OCI-LY7 (cell line): Measurements from ENCODE around the gene THSD7B. TPM values are rescaled to one million over a fixed set of nuclear protein-coding genes. Genes with fewer than 3 reads are reported as not detected.

Source experiments
- BruUV-seq: library from RNA; stranded (reverse); fragments of 400-500 nt; replicated peaks from 2 replicates; lab custom pipeline; 2021; lab: Mats Ljungman, UMichigan
- CTCF ChIA-PET: fragments of 300-600 bp; sonication (Branson Sonifier 250); formaldehyde crosslinking; loops from one replicate; lab custom pipeline; 2022; ENCODE audit warnings: antibody characterized with exemption; ENCODE audit not compliant: unreplicated experiment; lab: Charles Lee
- POLR2A ChIA-PET: fragments of 300-600 bp; sonication (Branson Sonifier 250); formaldehyde crosslinking; loops from one replicate; lab custom pipeline; 2022; ENCODE audit warnings: antibody characterized with exemption; lab: Charles Lee
- DNase-seq: peaks from one replicate; pipeline ENCODE4 v3.0.0-alpha.2; 2015; ENCODE audit warnings: low spot score
- H2AFZ ChIP-seq: fragments of 200-600 bp; sonication (generic), shearing (Covaris generic); 2 replicates; pipeline ENCODE4 v1.6.1; 2014; ENCODE audit warnings: mild to moderate bottlenecking, antibody characterized with exemption, low read length, moderate library complexity
- H3K27ac ChIP-seq: fragments of 200-600 bp; sonication (generic); 2 replicates; pipeline ENCODE4 v1.5.1; 2014; ENCODE audit warnings: mixed run types, low read depth, mild to moderate bottlenecking, moderate library complexity, low read length, inconsistent platforms; ENCODE audit not compliant: poor library complexity, severe bottlenecking
- H3K36me3 ChIP-seq: fragments of 200-600 bp; sonication (generic); 2 replicates; pipeline ENCODE4 v1.6.1; 2014; ENCODE audit warnings: mild to moderate bottlenecking, antibody characterized with exemption, low read length, moderate library complexity, mixed read lengths; ENCODE audit not compliant: insufficient read depth
- H3K4me1 ChIP-seq: fragments of 200-600 bp; sonication (generic); 2 replicates; pipeline ENCODE4 v1.5.1; 2014; ENCODE audit warnings: mild to moderate bottlenecking, low read length; ENCODE audit not compliant: insufficient read depth, poor library complexity, severe bottlenecking
- H3K4me2 ChIP-seq: fragments of 200-600 bp; sonication (generic); 2 replicates; pipeline ENCODE4 v1.6.1; 2014; ENCODE audit warnings: mild to moderate bottlenecking, low read length
- H3K4me3 ChIP-seq: fragments of 200-600 bp; sonication (generic); 2 replicates; pipeline ENCODE4 v1.5.1; 2014; ENCODE audit warnings: mild to moderate bottlenecking, low read depth, low read length; ENCODE audit not compliant: poor library complexity, severe bottlenecking
- H3K79me2 ChIP-seq: fragments of 200-600 bp; sonication (generic); 2 replicates; pipeline ENCODE4 v1.6.1; 2016; ENCODE audit warnings: low read depth, mild to moderate bottlenecking, low read length, moderate library complexity, mixed read lengths; ENCODE audit not compliant: insufficient read depth
- H3K9me2 ChIP-seq: fragments of 200-600 bp; sonication (generic); 2 replicates; pipeline ENCODE4 v1.6.1; 2016; ENCODE audit warnings: mild to moderate bottlenecking, low read length, mixed read lengths; ENCODE audit not compliant: insufficient read depth
- H3K9me3 ChIP-seq: fragments of 200-600 bp; sonication (generic); 2 replicates; pipeline ENCODE4 v1.6.1; 2014; ENCODE audit warnings: mild to moderate bottlenecking, mixed run types, low read length, mixed read lengths
- H4K20me1 ChIP-seq: fragments of 200-600 bp; sonication (generic); 2 replicates; pipeline ENCODE4 v1.6.1; 2014; ENCODE audit warnings: mild to moderate bottlenecking, antibody characterized with exemption, low read length, moderate library complexity, mixed read lengths; ENCODE audit not compliant: insufficient read depth
- EZH2phosphoT487 ChIP-seq: fragments of 200-600 bp; sonication (generic); IDR thresholded peaks from 2 replicates; pipeline ENCODE4 v1.6.1; 2018; ENCODE audit warnings: low read depth, borderline replicate concordance, mild to moderate bottlenecking, mixed run types, antibody characterized with exemption, low read length, moderate library complexity, mixed read lengths
- intact Hi-C: fragments of 100-400 bp; cut with micrococcal nuclease; formaldehyde crosslinking; loops from one replicate; pipeline ENCODE4 v1.10.0; 2022; ENCODE audit not compliant: unreplicated experiment
- total RNA-seq, 2 experiments: library from RNA; depleted of rRNA in 1 of 2; stranded (reverse); fragments of >200 nt in 1 of 2; shearing (Covaris generic) in 1 of 2; gene quantifications; 2 replicates each; pipeline ENCODE4 v1.2.3, GENCODE V29; 2014 to 2022
- TF ChIP-seq, protein P1 (sequence below): fragments of 200-600 bp; sonication (generic); conservative IDR thresholded peaks from 2 replicates; pipeline ENCODE4 v1.5.1; 2014; ENCODE audit warnings: mild to moderate bottlenecking, antibody characterized with exemption, low read length, moderate library complexity, mixed read lengths

THSD7B gene
- total RNA-seq, 2 experiments from 2014 or later, result 1.8 TPM

DNA sequence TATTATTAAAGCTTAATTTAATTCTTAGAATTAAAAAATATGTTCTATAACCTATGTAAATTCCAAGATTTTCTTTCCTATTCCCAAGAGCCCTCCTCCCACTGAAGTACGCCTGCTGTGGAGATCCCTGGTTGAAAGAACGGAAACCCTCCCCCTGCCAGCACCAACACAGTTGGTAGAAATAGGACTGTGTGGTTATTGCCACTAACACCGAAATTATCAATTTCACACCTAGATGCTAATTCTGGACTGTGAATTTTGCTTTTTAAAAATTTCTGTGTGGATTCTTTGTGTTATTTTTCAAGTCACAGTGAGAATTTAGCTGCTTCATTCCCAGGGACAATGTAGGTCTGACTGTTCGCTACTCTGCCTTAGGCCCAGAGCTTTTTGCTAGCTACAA lies 893.1 kb downstream of the THSD7B start:
- H3K79me2 ChIP-seq, result no peaks in the 10 kb centered on the region
- H3K36me3 ChIP-seq, result no peaks in the 10 kb centered on the region
- no peak overlapping the region for H3K27ac ChIP-seq
- no TSS peak for BruUV-seq
- H3K9me2 ChIP-seq, result no peaks in the 10 kb centered on the region
- H3K4me1 ChIP-seq, result no peaks in the 10 kb centered on the region
- H2AFZ ChIP-seq, result no peak overlapping the region
- intact Hi-C loops, result loop anchor here (10.0 kb wide), 1 partner anchor 194 kb away; no protein-coding TSS in a partner anchor
- no peaks in the 10 kb centered on the region for H4K20me1 ChIP-seq
- TF ChIP-seq, protein P1, sequence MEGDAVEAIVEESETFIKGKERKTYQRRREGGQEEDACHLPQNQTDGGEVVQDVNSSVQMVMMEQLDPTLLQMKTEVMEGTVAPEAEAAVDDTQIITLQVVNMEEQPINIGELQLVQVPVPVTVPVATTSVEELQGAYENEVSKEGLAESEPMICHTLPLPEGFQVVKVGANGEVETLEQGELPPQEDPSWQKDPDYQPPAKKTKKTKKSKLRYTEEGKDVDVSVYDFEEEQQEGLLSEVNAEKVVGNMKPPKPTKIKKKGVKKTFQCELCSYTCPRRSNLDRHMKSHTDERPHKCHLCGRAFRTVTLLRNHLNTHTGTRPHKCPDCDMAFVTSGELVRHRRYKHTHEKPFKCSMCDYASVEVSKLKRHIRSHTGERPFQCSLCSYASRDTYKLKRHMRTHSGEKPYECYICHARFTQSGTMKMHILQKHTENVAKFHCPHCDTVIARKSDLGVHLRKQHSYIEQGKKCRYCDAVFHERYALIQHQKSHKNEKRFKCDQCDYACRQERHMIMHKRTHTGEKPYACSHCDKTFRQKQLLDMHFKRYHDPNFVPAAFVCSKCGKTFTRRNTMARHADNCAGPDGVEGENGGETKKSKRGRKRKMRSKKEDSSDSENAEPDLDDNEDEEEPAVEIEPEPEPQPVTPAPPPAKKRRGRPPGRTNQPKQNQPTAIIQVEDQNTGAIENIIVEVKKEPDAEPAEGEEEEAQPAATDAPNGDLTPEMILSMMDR, result no peak
- TF ChIP-seq EZH2phosphoT487, result no peak
- H3K4me2 ChIP-seq, result no peak overlapping the region
- no peaks in the 10 kb centered on the region for H3K9me3 ChIP-seq
- POLR2A ChIA-PET, result interaction anchor here (0.6 kb wide), 1 partner anchor 12 kb away, joined by 3 read pairs; no protein-coding TSS in a partner anchor
- CTCF ChIA-PET, result no interaction called here
- DNase-seq, result no peak
- no peak overlapping the region for H3K4me3 ChIP-seq

DNA sequence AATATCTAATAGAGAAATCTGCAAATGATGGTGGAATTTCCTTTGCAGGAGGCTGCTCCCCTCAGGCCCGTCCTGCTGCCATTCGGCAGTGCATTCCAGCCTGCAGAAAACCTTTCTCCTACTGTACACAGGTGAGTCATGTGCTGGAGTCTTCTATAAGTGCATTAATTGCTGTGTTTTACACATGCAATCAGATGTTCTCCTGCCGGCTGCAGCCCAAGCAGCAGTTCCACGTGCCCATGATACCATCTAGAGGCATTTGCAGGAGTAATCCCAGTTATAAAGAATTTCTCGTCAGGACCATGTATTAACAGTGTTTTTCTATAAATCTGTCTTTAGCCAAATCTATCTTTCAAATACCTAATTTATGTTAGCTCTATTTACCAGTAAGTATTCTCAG lies 894.3 kb downstream of the THSD7B start:
- H3K27ac ChIP-seq, result no peak overlapping the region
- no peaks in the 10 kb centered on the region for H3K9me3 ChIP-seq
- H3K9me2 ChIP-seq, result no peaks in the 10 kb centered on the region
- no peak for TF ChIP-seq EZH2phosphoT487
- TF ChIP-seq, protein P1, result no peak; the same call in 1 of the 2 replicates
- H3K4me3 ChIP-seq, result no peak overlapping the region
- POLR2A ChIA-PET, result interaction anchor here (0.7 kb wide), 1 partner anchor 12 kb away, joined by 4 read pairs; no protein-coding TSS in a partner anchor
- no peaks in the 10 kb centered on the region for H4K20me1 ChIP-seq
- no TSS peak for BruUV-seq
- H3K79me2 ChIP-seq, result no peaks in the 10 kb centered on the region
- CTCF ChIA-PET, result no interaction called here
- intact Hi-C loops, result loop anchor here (10.0 kb wide), 1 partner anchor 195 kb away; no protein-coding TSS in a partner anchor
- DNase-seq, result no peak
- H3K36me3 ChIP-seq, result no peaks in the 10 kb centered on the region
- no peaks in the 10 kb centered on the region for H3K4me1 ChIP-seq
- H3K4me2 ChIP-seq, result no peak overlapping the region
- H2AFZ ChIP-seq, result no peak overlapping the region

DNA sequence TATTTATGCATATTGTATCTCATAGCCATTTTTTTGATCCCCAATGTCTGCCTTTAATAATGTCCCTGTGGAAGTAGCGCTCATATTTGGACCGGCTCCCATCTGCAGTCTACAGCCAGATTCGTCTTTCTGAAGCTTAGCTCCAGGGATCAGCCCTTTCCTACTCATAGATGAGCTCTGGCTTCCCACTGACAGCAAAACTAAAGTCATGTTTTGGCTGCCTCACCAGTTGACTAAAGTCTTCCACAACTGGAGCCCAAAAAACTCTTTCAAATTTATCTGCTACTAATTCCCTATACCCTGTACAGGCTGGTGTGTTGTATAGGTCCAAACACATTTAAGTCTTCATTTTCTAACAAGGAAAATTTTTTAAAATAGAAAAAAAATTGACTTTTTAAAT lies 904.8 kb downstream of the THSD7B start:
- TF ChIP-seq, protein P1, result no peak
- no peak for TF ChIP-seq EZH2phosphoT487
- no peak for DNase-seq
- Histone ChIP-seq H3K79me2 (no peaks in the 10 kb centered on the region), H3K27ac (no peak overlapping the region), H3K9me2 (no peaks in the 10 kb centered on the region), H2AFZ (no peak overlapping the region), H3K4me1 (no peaks in the 10 kb centered on the region), H3K4me3 (no peak overlapping the region), H4K20me1 (no peaks in the 10 kb centered on the region), H3K36me3 (no peaks in the 10 kb centered on the region), H3K9me3 (no peaks in the 10 kb centered on the region), H3K4me2 (no peak overlapping the region)
- BruUV-seq, result no TSS peak
- intact Hi-C loops, result no loop called here
- CTCF ChIA-PET, result no interaction called here
- POLR2A ChIA-PET, result no interaction called here
